Tibial artery (tissue), 4 donors: Measurements from ENCODE around the gene SOX5.

Experiments
- DNase-seq, 2 donors: peaks; one replicate each; pipeline ENCODE4 v3.0.0-alpha.2; 2019
- H3K27ac ChIP-seq, 2 donors: fragments of 200-600 bp; sonication (generic) in 1 of 2; 1 replicate in 1 of 2; 2 replicates in 1 of 2; pipeline ENCODE4 v1.5.1; 2018 to 2019; ENCODE audit warnings: mild to moderate bottlenecking in 1 of 2
- H3K27me3 ChIP-seq, 2 donors: fragments of 200-600 bp; sonication (generic) in 1 of 2; one replicate each; pipeline versions ENCODE4 v1.5.1 to v1.6.0; 2016 to 2019
- H3K36me3 ChIP-seq, 3 donors: fragments of 200-600 bp; sonication (generic) in 2 of 3; one replicate each; pipeline ENCODE4 v1.5.1; 2016 to 2019; ENCODE audit warnings: mild to moderate bottlenecking in 2 of 3
- H3K4me1 ChIP-seq, 4 donors: fragments of 200-600 bp; sonication (generic) in 2 of 4; 1 replicate in 3 of 4; 2 replicates in 1 of 4; pipeline ENCODE4 v1.5.1; 2016 to 2019
- H3K4me3 ChIP-seq, 2 donors: fragments of 200-600 bp; sonication (generic) in 1 of 2; 1 replicate in 1 of 2; 2 replicates in 1 of 2; pipeline ENCODE4 v1.5.1; 2018 to 2019; ENCODE audit warnings: mild to moderate bottlenecking in 2 of 2
- H3K9me3 ChIP-seq, 3 donors: fragments of 200-600 bp; sonication (generic) in 1 of 3; one replicate each; pipeline ENCODE4 v1.5.1; 2016 to 2019
- CTCF ChIP-seq, 2 experiments: fragments of 200-600 bp in 1 of 2; fragments of 450-650 bp in 1 of 2; IDR thresholded peaks; one replicate each; pipeline ENCODE4 v1.5.1; 2017 to 2019; ENCODE audit warnings: antibody characterized with exemption in 2 of 2, mild to moderate bottlenecking in 1 of 2, moderate library complexity in 1 of 2
- intact Hi-C: fragments of 100-400 bp; cut with DNase I; formaldehyde crosslinking; loops from one replicate; pipeline ENCODE4 v1.15.0; 2023; ENCODE audit warnings: low total_unique reads

Gene SOX5

GRCh38 chr12:23634344-23634743 lies 315.1 kb downstream of the SOX5 start:
- DNase-seq, result no peak
- Histone ChIP-seq H3K36me3 (peaks cover 0 to under 1% (median 0%) of the 10 kb centered on the region in 3 donors), H3K4me1 (no peaks in the 10 kb centered on the region), H3K9me3 (no peaks in the 10 kb centered on the region), H3K27me3 (no peaks in the 10 kb centered on the region), H3K27ac (no peak overlapping the region), H3K4me3 (no peak overlapping the region)
- intact Hi-C loops, result no loop called here
- TF ChIP-seq CTCF (IDR thresholded peaks at IDR 0.05), result no peak

GRCh38 chr12:23631786-23632377 lies 317.6 kb downstream of the SOX5 start:
- Histone ChIP-seq H3K27me3 (no peaks in the 10 kb centered on the region), H3K4me1 (no peaks in the 10 kb centered on the region), H3K27ac (no peak overlapping the region), H3K9me3 (no peaks in the 10 kb centered on the region), H3K36me3 (no peaks in the 10 kb centered on the region), H3K4me3 (no peak overlapping the region)
- no peak for TF ChIP-seq CTCF (IDR thresholded peaks at IDR 0.05)
- no peak for DNase-seq
- intact Hi-C loops, result no loop called here

- no peaks in the 10 kb centered on the region for H3K9me3 ChIP-seq
- no peak for DNase-seq
- H3K4me3 ChIP-seq, result no peak overlapping the region
- intact Hi-C loops, result no loop called here
- no peak overlapping the region for H3K27ac ChIP-seq
- no peak for TF ChIP-seq CTCF (IDR thresholded peaks at IDR 0.05)
- no peaks in the 10 kb centered on the region for H3K4me1 ChIP-seq
- H3K36me3 ChIP-seq, result no peaks in the 10 kb centered on the region
- H3K27me3 ChIP-seq, result no peaks in the 10 kb centered on the region
Observed at GRCh38 chr12:23630524-23630923, 318.9 kb downstream of the SOX5 start.

GRCh38 chr12:23628806-23629205 lies 320.7 kb downstream of the SOX5 start:
- intact Hi-C loops, result no loop called here
- Histone ChIP-seq H3K9me3 (no peaks in the 10 kb centered on the region), H3K27me3 (no peaks in the 10 kb centered on the region), H3K4me3 (no peak overlapping the region), H3K36me3 (no peaks in the 10 kb centered on the region), H3K4me1 (no peaks in the 10 kb centered on the region), H3K27ac (no peak overlapping the region)
- DNase-seq, result no peak
- no peak for TF ChIP-seq CTCF (IDR thresholded peaks at IDR 0.05)

GRCh38 chr12:23626791-23627190 lies 322.7 kb downstream of the SOX5 start:
- Histone ChIP-seq H3K36me3 (no peaks in the 10 kb centered on the region), H3K4me1 (peaks cover 0 to 4% (median 0%) of the 10 kb centered on the region in 4 donors), H3K9me3 (no peaks in the 10 kb centered on the region), H3K27me3 (no peaks in the 10 kb centered on the region), H3K27ac (no peak overlapping the region), H3K4me3 (no peak overlapping the region)
- no peak for TF ChIP-seq CTCF (IDR thresholded peaks at IDR 0.05)
- intact Hi-C loops, result no loop called here
- no peak for DNase-seq

GRCh38 chr12:23621900-23622299 lies 327.6 kb downstream of the SOX5 start:
- Histone ChIP-seq H3K36me3 (no peaks in the 10 kb centered on the region), H3K27me3 (no peaks in the 10 kb centered on the region), H3K4me1 (peaks cover 0 to 17% (median 4%) of the 10 kb centered on the region in 4 donors), H3K4me3 (no peak overlapping the region), H3K9me3 (no peaks in the 10 kb centered on the region), H3K27ac (no peak overlapping the region)
- DNase-seq, result no peak
- intact Hi-C loops, result no loop called here
- no peak for TF ChIP-seq CTCF (IDR thresholded peaks at IDR 0.05)
